GM12874 (cell line): Measurements from ENCODE around the gene OR2M5.

ENCODE experiments used
- TF ChIP-seq, protein P1 (sequence below): IDR thresholded peaks from 2 replicates; pipeline ENCODE4 v1.5.1; 2011; ENCODE audit warnings: low read depth, mild to moderate bottlenecking, control low read depth, low read length, moderate library complexity; ENCODE audit not compliant: insufficient read depth

The OR2M5 gene

GRCh38 chr1:248140846-248141245, 4.1 kb upstream of the OR2M5 start:
- TF ChIP-seq, protein P1, sequence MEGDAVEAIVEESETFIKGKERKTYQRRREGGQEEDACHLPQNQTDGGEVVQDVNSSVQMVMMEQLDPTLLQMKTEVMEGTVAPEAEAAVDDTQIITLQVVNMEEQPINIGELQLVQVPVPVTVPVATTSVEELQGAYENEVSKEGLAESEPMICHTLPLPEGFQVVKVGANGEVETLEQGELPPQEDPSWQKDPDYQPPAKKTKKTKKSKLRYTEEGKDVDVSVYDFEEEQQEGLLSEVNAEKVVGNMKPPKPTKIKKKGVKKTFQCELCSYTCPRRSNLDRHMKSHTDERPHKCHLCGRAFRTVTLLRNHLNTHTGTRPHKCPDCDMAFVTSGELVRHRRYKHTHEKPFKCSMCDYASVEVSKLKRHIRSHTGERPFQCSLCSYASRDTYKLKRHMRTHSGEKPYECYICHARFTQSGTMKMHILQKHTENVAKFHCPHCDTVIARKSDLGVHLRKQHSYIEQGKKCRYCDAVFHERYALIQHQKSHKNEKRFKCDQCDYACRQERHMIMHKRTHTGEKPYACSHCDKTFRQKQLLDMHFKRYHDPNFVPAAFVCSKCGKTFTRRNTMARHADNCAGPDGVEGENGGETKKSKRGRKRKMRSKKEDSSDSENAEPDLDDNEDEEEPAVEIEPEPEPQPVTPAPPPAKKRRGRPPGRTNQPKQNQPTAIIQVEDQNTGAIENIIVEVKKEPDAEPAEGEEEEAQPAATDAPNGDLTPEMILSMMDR, result no peak

DNA sequence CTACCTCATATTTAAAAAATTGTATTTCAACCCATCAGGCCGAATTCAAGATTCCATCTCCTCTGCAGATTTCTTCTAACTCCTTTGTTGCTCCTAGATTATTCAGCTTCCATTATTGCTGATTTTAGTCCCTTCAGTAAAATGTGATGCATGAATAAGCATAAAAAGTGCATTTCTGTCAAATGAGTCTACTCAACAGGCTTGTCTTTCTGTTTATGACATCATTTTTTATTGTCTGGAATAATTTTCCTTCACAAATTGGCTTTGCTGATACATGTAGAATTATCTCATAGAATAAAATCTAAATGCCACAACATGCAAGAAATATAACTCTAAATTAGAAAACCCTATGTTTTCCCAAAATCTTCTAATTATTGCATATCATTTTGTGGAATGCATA, 1.6 kb upstream of the OR2M5 start:
- TF ChIP-seq, protein P1, result no peak

DNA sequence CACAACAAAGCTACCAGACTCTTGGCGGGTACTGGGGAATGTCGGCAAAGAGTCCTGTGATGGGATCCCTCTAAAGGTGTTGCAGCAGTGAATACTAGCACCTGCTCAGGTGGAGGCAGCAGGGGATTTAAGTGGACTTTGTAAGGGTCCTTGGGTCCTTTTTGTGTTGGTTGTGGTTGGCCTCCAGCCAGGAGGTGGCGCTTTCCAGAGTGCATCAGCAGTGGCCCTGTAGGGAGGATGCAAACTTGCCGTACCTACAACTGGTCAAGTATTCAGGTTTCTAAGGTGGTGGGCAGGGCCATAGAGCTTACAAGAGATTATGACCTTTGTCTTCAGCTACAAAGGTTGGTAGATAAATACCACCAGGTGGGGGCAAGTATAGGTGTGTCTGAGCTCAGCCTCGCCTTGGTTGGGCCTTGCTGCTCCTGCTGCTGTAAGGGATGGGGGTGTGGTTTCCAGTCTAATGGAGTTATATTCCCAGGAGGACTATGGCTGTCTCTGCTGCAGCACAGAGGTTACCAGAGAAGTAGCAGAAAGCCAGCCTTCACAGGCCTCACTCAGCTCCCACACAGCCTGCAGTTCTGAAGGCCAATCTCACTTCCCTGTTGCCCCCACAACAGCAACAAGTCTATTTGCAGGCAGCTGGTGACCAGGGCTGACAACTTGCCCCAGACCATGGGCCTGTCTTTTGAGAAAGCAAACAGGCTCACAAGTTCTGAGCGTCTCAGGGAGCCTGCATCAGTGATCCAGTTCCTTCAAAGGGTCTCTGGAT, 7.3 kb downstream of the OR2M5 start:
- TF ChIP-seq, protein P1, result no peak

- TF ChIP-seq, protein P1, result no peak
These were observed 11.0 kb downstream of the OR2M5 start for GRCh38 chr1:248155927-248156326.

GRCh38 chr1:248158758-248159157, 13.8 kb downstream of the OR2M5 start:
- TF ChIP-seq, protein P1, result no peak

DNA sequence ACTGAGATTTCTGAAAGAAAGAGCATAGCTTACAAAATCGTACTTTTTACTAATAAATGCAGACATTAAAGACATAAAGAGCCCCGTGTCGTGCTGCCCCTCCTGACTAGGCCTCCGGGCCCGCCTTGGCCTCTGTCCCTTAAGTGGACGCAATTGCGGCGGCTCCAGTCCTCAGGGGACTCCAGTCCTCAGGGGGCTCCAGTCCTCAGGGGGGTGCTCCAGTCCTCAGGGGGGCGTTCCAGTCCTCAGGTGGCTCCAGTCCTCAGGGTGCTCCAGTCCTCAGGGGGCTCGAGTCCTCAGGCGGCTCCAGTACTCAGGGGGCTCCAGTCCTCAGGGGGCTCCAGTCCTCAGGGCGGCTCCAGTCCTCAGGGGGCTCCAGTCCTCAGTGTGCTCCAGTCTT, 19.1 kb downstream of the OR2M5 start:
- TF ChIP-seq, protein P1, result no peak

GRCh38 chr1:248165186-248165585, 20.2 kb downstream of the OR2M5 start:
- TF ChIP-seq, protein P1, result no peak

DNA sequence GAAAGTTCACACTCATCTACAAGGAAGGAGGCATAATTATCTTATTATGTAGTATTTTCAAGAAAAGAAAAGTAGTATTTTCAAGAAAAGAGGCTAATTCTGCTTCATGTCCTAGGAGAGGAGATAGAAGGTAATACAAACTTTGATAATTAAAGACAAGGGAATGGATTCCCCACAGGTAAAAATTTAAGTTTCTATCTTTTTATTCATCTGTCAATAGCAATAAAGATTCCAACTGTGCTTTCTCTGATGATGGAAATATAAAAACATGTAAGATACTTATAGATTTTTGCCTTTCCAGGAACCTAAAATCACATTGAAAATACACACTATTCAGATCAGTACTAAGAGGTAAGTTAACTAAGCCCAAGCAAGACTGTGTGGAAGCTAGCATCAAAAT, 29.6 kb downstream of the OR2M5 start, which contains the start of gene OR2M2:
TSS of gene OR2M2 (plus strand) at position 301 of the 400 bp plus-strand sequence. CDS start 5,165 bp downstream, outside the sequence.
- TF ChIP-seq, protein P1, result no peak
